Liver (tissue), 9 donors: ENCODE results near the gene DLX6. TPM values are rescaled to one million over a fixed set of nuclear protein-coding genes. Genes with fewer than 3 reads are reported as not detected.

Source experiments
- DNase-seq: peaks from one replicate; pipeline ENCODE4 v3.0.0-alpha.2; 2017; ENCODE audit warnings: low spot score
- H3K27ac ChIP-seq, 2 donors: one replicate each; pipeline ENCODE4 v1.7.0; 2013; ENCODE audit warnings: inconsistent platforms in 2 of 2, low read length in 2 of 2, control low read depth in 1 of 2, low read depth in 1 of 2, mild to moderate bottlenecking in 1 of 2
- H3K27me3 ChIP-seq, 4 donors: one replicate each; pipeline versions ENCODE4 v1.6.1 to v1.7.0; 2013; ENCODE audit warnings: low read length in 3 of 4, inconsistent platforms in 1 of 4, mild to moderate bottlenecking in 1 of 4, moderate library complexity in 1 of 4; ENCODE audit not compliant: control insufficient read depth in 4 of 4, insufficient read depth in 4 of 4
- H3K36me3 ChIP-seq, 4 donors: one replicate each; pipeline versions ENCODE4 v1.6.1 to v1.7.0; 2013; ENCODE audit warnings: low read length in 3 of 4, mild to moderate bottlenecking in 3 of 4, low read depth in 1 of 4, moderate library complexity in 1 of 4; ENCODE audit not compliant: control insufficient read depth in 4 of 4, insufficient read depth in 3 of 4
- H3K4me1 ChIP-seq, 4 donors: one replicate each; pipeline versions ENCODE4 v1.6.1 to v1.7.0; 2013; ENCODE audit warnings: low read length in 3 of 4, mild to moderate bottlenecking in 3 of 4, moderate library complexity in 1 of 4; ENCODE audit not compliant: control insufficient read depth in 4 of 4, insufficient read depth in 4 of 4
- H3K4me3 ChIP-seq, 3 donors: one replicate each; pipeline versions ENCODE4 v1.6.1 to v1.7.0; 2013; ENCODE audit warnings: low read length in 3 of 3, control low read depth in 1 of 3, low read depth in 1 of 3, mild to moderate bottlenecking in 1 of 3
- H3K9ac ChIP-seq, 2 donors: one replicate each; pipeline ENCODE4 v1.7.0; 2013; ENCODE audit warnings: low read length in 2 of 2, mild to moderate bottlenecking in 2 of 2, moderate library complexity in 2 of 2, control low read depth in 1 of 2, low read depth in 1 of 2
- H3K9me3 ChIP-seq, 4 donors: one replicate each; pipeline versions ENCODE4 v1.6.1 to v1.7.0; 2013; ENCODE audit warnings: low read length in 3 of 4; ENCODE audit not compliant: control insufficient read depth in 4 of 4
- ATF3 ChIP-seq: IDR thresholded peaks from 2 replicates; pipeline ENCODE4 v1.6.1; 2016; ENCODE audit warnings: antibody characterized with exemption
- CTCF ChIP-seq: fragments of 150-350 bp; IDR thresholded peaks from 2 replicates; pipeline ENCODE4 v1.5.1; 2017; ENCODE audit warnings: improper control_type of control experiment, low read depth, low read length; ENCODE audit not compliant: missing input control
- EGR1 ChIP-seq, 2 donors: IDR thresholded peaks; 2 replicates each; pipeline ENCODE4 v1.6.1; 2016 to 2018; ENCODE audit warnings: antibody characterized with exemption in 2 of 2, low read depth in 2 of 2
- FOXA1 ChIP-seq: IDR thresholded peaks from 2 replicates; pipeline ENCODE4 v1.6.1; 2016; ENCODE audit warnings: antibody characterized with exemption
- GABPA ChIP-seq, 2 donors: IDR thresholded peaks in 1 of 2; conservative IDR thresholded peaks in 1 of 2; 2 replicates each; pipeline ENCODE4 v1.6.1; 2016; ENCODE audit warnings: antibody characterized with exemption in 2 of 2, mild to moderate bottlenecking in 1 of 2, moderate library complexity in 1 of 2
- HNF4G ChIP-seq: IDR thresholded peaks from 2 replicates; pipeline ENCODE4 v1.6.1; 2016; ENCODE audit warnings: antibody characterized with exemption
- MAX ChIP-seq: IDR thresholded peaks from 2 replicates; pipeline ENCODE4 v1.6.1; 2016; ENCODE audit warnings: antibody characterized with exemption
- NR2F2 ChIP-seq: IDR thresholded peaks from 2 replicates; pipeline ENCODE4 v1.6.1; 2016; ENCODE audit warnings: antibody characterized with exemption
- RAD21 ChIP-seq, 2 donors: IDR thresholded peaks; 2 replicates each; pipeline ENCODE4 v1.6.1; 2016; ENCODE audit warnings: antibody characterized with exemption in 2 of 2, mild to moderate bottlenecking in 2 of 2
- REST ChIP-seq: IDR thresholded peaks from 2 replicates; pipeline ENCODE4 v1.6.1; 2016; ENCODE audit warnings: antibody characterized with exemption, mild to moderate bottlenecking
- RXRA ChIP-seq, 2 donors: IDR thresholded peaks; 2 replicates each; pipeline ENCODE4 v1.6.1; 2017 to 2018; ENCODE audit warnings: antibody characterized with exemption in 2 of 2, mild to moderate bottlenecking in 1 of 2
- SP1 ChIP-seq: IDR thresholded peaks from 2 replicates; pipeline ENCODE4 v1.6.1; 2018; ENCODE audit warnings: antibody characterized with exemption, mild to moderate bottlenecking
- TAF1 ChIP-seq: conservative IDR thresholded peaks from 2 replicates; pipeline ENCODE4 v1.6.1; 2016; ENCODE audit warnings: antibody characterized with exemption, mild to moderate bottlenecking
- YY1 ChIP-seq: IDR thresholded peaks from 2 replicates; pipeline ENCODE4 v1.6.1; 2016; ENCODE audit warnings: antibody characterized with exemption, mild to moderate bottlenecking
- ZBTB33 ChIP-seq: IDR thresholded peaks from 2 replicates; pipeline ENCODE4 v1.6.1; 2016; ENCODE audit warnings: antibody characterized with exemption
- WGBS: extraction: QIAGEN DNeasy Blood & Tissue Kit; methylation state at CpG from one replicate; pipeline ENCODE4 v1.1.7; 2013; 5-methylcytosine and 5-hydroxymethylcytosine counted together
- polyA plus RNA-seq, 2 donors: library from polyadenylated mRNA; stranded (reverse) in 1 of 2; unstranded in 1 of 2; fragments of 200-250 nt in 1 of 2; fragments of >200 nt in 1 of 2; fragmentation: Nextera tagmentation in 1 of 2; extraction: Ambion mirVana in 1 of 2; gene quantifications; one replicate each; pipeline versions ENCODE4 v1.2.1 to v1.2.3, GENCODE V29; 2013 to 2015
- total RNA-seq, 2 donors: library from RNA; depleted of rRNA; stranded (reverse); fragments of >200 nt; gene quantifications; one replicate each; pipeline ENCODE4 v1.2.3, GENCODE V29; 2014
- donor health status: healthy.
- donor health status: healthy.
- donor health status: healthy.
- donor health status: healthy.
- donor health status: healthy.

DLX6 gene
- total and polyA plus RNA-seq, 4 donors: not detected

- Histone ChIP-seq H3K4me1 (peaks cover 6 to 21% (median 11%) of the 10 kb centered on the region in 4 donors), H3K27me3 (peaks cover 2 to 62% (median 32%) of the 10 kb centered on the region in 4 donors)
- 90% methylated on average over 3 of the region's 3 CpGs for WGBS
Measured at GRCh38 chr7:97008275-97008917, 3.0 kb downstream of the DLX6 start.

GRCh38 chr7:97009753-97010732 is 4.7 kb downstream of the DLX6 start:
- no peaks in the 10 kb centered on the region for H3K36me3 ChIP-seq
- peaks cover 2 to 55% (median 27%) of the 10 kb centered on the region in 4 donors for H3K27me3 ChIP-seq
- peaks cover 0 to 3% (median 0%) of the 10 kb centered on the region in 4 donors for H3K9me3 ChIP-seq
- no peak overlapping the region for H3K9ac ChIP-seq
- DNase-seq: no peak
- H3K4me3 ChIP-seq: no peak overlapping the region
- 11% methylated on average over 18 of the region's 18 CpGs for WGBS
- no peak for TF ChIP-seq MAX
- no peak for TF ChIP-seq RXRA (IDR thresholded peaks at IDR 0.05)
- TF ChIP-seq HNF4G: no peak
- H3K4me1 ChIP-seq: peaks cover 6 to 20% (median 8%) of the 10 kb centered on the region in 4 donors
- H3K27ac ChIP-seq: no peak overlapping the region

More at GRCh38 chr7:97008275-97008917, 3.0 kb downstream of the DLX6 start:
- Histone ChIP-seq H3K4me3 (no peak overlapping the region), H3K27ac (no peak overlapping the region), H3K9me3 (peaks cover 0 to 3% (median 2%) of the 10 kb centered on the region in 4 donors), H3K36me3 (no peaks in the 10 kb centered on the region), H3K9ac (no peak overlapping the region)
- TF ChIP-seq GABPA (IDR thresholded peaks at IDR 0.05 in 1 of 2, conservative IDR thresholded peaks at IDR 0.05 in 1 of 2): no peak
- TF ChIP-seq REST: no peak
- no peak for DNase-seq

- H3K9ac ChIP-seq: no peak overlapping the region
- 12% methylated on average over 1 of the region's 1 CpG for WGBS
- H3K9me3 ChIP-seq: peaks cover 0 to 3% (median 0%) of the 10 kb centered on the region in 4 donors
- no peak overlapping the region for H3K27ac ChIP-seq
- H3K36me3 ChIP-seq: no peaks in the 10 kb centered on the region
- H3K27me3 ChIP-seq: peaks cover 4 to 59% (median 29%) of the 10 kb centered on the region in 4 donors
- peaks cover 4 to 10% (median 6%) of the 10 kb centered on the region in 4 donors for H3K4me1 ChIP-seq
- DNase-seq: no peak
- no peak overlapping the region for H3K4me3 ChIP-seq
- TF ChIP-seq ZBTB33: no peak
- no peak for TF ChIP-seq RAD21 (IDR thresholded peaks at IDR 0.05)
- TF ChIP-seq EGR1 (IDR thresholded peaks at IDR 0.05; ENCODE audit: low read depth in 2 of 2): no peak
- no peak for TF ChIP-seq GABPA (IDR thresholded peaks at IDR 0.05 in 1 of 2, conservative IDR thresholded peaks at IDR 0.05 in 1 of 2)
- no peak for TF ChIP-seq FOXA1
- no peak for TF ChIP-seq YY1
- no peak for TF ChIP-seq SP1
- no peak for TF ChIP-seq NR2F2
- no peak for TF ChIP-seq TAF1
- TF ChIP-seq CTCF: no peak
- TF ChIP-seq HNF4G: no peak
- TF ChIP-seq ATF3: no peak
Measured at GRCh38 chr7:97011104-97011503, 5.8 kb downstream of the DLX6 start.
